Uterus (tissue), 2 donors: ENCODE data around the gene RNF112.

Source experiments
- POLR2A ChIP-seq, 2 donors: fragments of 450-650 bp; IDR thresholded peaks; one replicate each; pipeline ENCODE4 v1.6.1; 2016; ENCODE audit warnings: antibody characterized with exemption in 2 of 2, mild to moderate bottlenecking in 1 of 2, moderate library complexity in 1 of 2
- TF ChIP-seq, protein P1 (sequence below), 4 experiments: fragments of 200-600 bp in 2 of 4; fragments of 450-650 bp in 2 of 4; sonication (generic) in 2 of 4; IDR thresholded peaks; one replicate each; pipeline ENCODE4 v1.5.1; 2016 to 2019; ENCODE audit warnings: antibody characterized with exemption in 4 of 4, mild to moderate bottlenecking in 2 of 4, moderate library complexity in 1 of 4

DNA sequence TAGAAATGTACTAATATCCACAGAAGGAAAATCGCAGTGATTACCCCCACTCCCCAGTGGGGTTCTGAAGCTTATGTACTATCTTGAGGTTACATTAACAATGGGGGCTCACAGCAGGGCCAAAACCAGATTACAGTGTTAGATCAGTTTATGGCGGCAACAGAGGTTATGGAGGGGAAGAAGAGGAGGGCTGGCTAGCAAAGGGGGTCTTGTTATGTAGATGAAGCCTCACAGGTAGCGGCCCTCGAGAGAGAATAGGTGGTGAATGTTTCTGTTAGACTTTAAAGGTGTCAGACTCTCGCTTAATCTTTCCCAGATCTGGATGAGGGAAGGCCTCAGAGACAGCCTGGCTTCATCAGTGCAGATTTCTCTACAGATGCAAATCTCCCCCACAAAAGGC lies 22.2 kb downstream of the RNF112 start:
- TF ChIP-seq, protein P1, sequence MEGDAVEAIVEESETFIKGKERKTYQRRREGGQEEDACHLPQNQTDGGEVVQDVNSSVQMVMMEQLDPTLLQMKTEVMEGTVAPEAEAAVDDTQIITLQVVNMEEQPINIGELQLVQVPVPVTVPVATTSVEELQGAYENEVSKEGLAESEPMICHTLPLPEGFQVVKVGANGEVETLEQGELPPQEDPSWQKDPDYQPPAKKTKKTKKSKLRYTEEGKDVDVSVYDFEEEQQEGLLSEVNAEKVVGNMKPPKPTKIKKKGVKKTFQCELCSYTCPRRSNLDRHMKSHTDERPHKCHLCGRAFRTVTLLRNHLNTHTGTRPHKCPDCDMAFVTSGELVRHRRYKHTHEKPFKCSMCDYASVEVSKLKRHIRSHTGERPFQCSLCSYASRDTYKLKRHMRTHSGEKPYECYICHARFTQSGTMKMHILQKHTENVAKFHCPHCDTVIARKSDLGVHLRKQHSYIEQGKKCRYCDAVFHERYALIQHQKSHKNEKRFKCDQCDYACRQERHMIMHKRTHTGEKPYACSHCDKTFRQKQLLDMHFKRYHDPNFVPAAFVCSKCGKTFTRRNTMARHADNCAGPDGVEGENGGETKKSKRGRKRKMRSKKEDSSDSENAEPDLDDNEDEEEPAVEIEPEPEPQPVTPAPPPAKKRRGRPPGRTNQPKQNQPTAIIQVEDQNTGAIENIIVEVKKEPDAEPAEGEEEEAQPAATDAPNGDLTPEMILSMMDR (IDR thresholded peaks at IDR 0.05), result no peak
- TF ChIP-seq POLR2A (IDR thresholded peaks at IDR 0.05), result no peak
